NCI-H1436 treated with DMSO at 0.1 percent for 48 hours (cell line): ENCODE measurements around the gene PPP1R10.

Experiments used
- DNase-seq: peaks from one replicate; lab custom pipeline; 2025; lab: John Stamatoyannopoulos, UW

Gene PPP1R10

GRCh38 chr6:30619561-30619960, 2.5 kb upstream of the PPP1R10 start:
- DNase-seq = no peak

GRCh38 chr6:30618270-30618797, 1.3 kb upstream of the PPP1R10 start:
- DNase-seq = no peak

GRCh38 chr6:30617565-30618269, 674 bp upstream of the PPP1R10 start, which contains the start of gene MRPS18B:
Gene MRPS18B (plus strand): TSS chr6:30617840. CDS start chr6:30617866, 26 bp downstream.
- DNase-seq = peak; percentile 92

GRCh38 chr6:30615958-30616810, 859 bp downstream of the PPP1R10 start:
- peak; percentile 38 for DNase-seq

- DNase-seq = peak; percentile 21
Observed at GRCh38 chr6:30615219-30615957, 1.7 kb downstream of the PPP1R10 start.

GRCh38 chr6:30614843-30615218, 2.2 kb downstream of the PPP1R10 start:
- peak; percentile 95 for DNase-seq

- DNase-seq = no peak
Observed at GRCh38 chr6:30614044-30614842, 2.8 kb downstream of the PPP1R10 start.

GRCh38 chr6:30613251-30614043, 3.6 kb downstream of the PPP1R10 start:
- DNase-seq = no peak

- DNase-seq = no peak
Observed at GRCh38 chr6:30612687-30613248, 4.3 kb downstream of the PPP1R10 start.

GRCh38 chr6:30612213-30612612, 4.8 kb downstream of the PPP1R10 start:
- DNase-seq = no peak

- no peak for DNase-seq
Observed at GRCh38 chr6:30611856-30612194, 5.2 kb downstream of the PPP1R10 start.

GRCh38 chr6:30611150-30611855, 5.7 kb downstream of the PPP1R10 start:
- no peak for DNase-seq

- no peak for DNase-seq
Observed at GRCh38 chr6:30610065-30610464, 7.0 kb downstream of the PPP1R10 start.

GRCh38 chr6:30603961-30604360, 13.1 kb downstream of the PPP1R10 start:
- no peak for DNase-seq

GRCh38 chr6:30601815-30602641, 15.0 kb downstream of the PPP1R10 start:
- no peak for DNase-seq

- DNase-seq = no peak
Observed at GRCh38 chr6:30601436-30601814, 15.6 kb downstream of the PPP1R10 start.

GRCh38 chr6:30600451-30600961, 16.5 kb downstream of the PPP1R10 start:
- no peak for DNase-seq

GRCh38 chr6:30599625-30600324, 17.3 kb downstream of the PPP1R10 start:
- DNase-seq = no peak
